ENCODE results near the gene RBMS3. TPM values are rescaled to one million over a fixed set of nuclear protein-coding genes. Genes with fewer than 3 reads are reported as not detected.
"Not testable (repeated sequence)": the region's sequence is repeated elsewhere in the genome, so short reads cannot be mapped to it uniquely, and the experiment has no call there.

Gene RBMS3
- total RNA-seq, 1 donor from 2014 or later = 22.6 TPM

- no peak for DNase-seq (ENCODE audit: low read depth in 2 of 2)
Observed at GRCh38 chr3:29427266-29428103, 146.6 kb downstream of the RBMS3 start.

DNA sequence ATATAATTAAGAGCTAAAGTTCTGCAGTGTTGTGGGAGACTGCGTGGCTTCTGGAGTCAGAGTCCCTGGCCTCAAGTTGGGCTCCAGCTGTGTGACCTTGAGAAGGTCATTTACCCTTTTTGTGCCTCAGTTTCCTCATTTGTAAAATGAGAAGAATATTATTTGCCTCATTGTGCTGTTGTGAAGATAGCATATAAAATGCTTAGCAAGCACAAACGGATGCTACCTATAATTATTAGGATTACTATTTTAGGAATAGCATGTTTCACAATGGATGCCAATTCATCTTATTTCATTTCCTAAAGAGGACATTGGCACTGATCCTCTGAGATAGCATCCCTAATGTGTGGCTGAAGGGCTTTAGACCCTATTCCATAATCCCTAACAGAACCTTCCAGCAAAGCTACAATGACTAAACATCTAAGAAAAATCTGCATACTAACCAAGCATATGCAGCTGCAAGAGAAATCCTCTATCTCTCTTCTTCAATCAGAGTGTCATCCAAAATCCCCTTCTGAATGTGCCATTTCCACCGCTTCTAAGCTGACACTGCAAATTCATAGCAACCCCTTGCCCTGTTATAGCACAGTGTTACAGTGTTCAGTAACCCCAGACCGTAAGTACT is 148.3 kb downstream of the RBMS3 start:
- no peak for DNase-seq (ENCODE audit: low read depth in 2 of 2)

DNA sequence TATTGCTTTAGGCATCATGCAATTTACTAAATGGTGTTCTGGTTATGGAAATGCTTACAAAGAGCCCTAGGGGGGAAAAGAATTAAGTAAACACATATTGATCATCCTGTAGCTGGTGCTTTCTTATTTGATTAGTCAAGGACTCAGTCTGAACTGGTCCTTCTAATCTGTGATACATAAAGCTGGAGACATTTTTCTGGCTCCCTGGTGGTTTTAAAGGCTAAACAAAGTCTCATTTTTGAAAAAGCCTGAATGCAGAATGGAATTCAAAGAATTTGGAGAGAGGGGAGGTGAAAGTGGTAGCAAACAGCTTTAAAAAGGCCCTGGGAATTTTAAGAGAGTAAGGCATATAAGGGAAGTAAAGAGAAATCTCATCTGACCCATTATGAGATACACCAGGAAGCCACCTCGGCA is 149.7 kb downstream of the RBMS3 start:
- DNase-seq (ENCODE audit: low read depth in 2 of 2) = peak in 1 of 2 donors; percentile 25

DNA sequence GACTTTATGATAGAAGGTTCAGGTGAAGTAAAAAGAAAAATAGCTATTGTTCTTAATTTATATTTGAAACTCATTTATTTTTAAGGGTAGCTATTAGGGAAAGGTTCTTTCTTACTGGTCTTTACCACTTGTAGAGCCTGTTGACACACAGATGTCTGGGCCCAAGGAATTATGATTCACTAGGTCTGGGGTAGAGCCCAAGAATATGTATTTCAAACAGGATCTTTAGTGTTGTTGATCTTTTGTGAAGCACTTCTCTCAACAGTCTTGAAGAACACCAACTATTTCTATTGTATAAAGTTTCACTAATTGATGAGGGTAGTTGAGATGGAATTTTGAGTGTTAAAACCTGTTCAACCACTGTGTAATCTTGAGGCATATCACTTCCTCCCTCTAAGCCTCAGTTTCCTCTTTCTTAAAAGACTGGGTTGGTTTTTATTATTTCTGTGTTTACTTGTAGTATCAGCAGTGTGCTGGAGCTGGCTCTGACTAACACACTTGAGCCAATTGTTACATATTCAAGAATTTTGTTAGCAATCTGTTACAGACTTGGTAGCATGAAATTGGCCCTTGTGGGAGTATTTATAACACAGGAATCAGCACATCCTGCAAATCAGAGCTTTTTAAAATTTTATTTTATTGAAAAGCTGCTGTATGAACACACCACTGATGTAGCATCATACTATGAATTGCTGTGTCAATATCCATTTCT is 155.9 kb downstream of the RBMS3 start:
- no peak for DNase-seq (ENCODE audit: low read depth in 2 of 2)

GRCh38 chr3:29438580-29438979 is 157.7 kb downstream of the RBMS3 start:
- DNase-seq (ENCODE audit: low read depth in 2 of 2) = no peak

- DNase-seq (ENCODE audit: low read depth in 2 of 2) = peak; percentile 33 to 37
Observed at GRCh38 chr3:29440413-29441305, 159.8 kb downstream of the RBMS3 start.

DNA sequence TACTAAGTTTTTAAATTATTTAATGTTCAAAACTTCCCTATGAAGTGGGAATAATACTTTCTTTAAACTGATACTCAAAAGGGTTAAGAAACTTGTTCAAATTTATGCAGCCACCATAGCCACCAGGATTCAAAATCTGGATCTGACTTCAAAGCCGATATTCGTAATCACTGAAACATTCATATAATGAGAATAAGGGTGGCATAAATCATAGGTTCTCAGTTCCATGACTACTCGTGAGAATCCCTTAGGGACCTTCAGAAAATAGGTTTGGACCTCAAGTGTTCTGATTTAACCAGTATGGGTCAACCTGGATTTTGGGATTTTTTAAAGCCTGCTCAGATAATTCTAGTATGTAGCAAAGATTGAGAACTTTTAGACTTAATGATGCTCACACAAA is 160.6 kb downstream of the RBMS3 start:
- DNase-seq (ENCODE audit: low read depth in 2 of 2) = no peak

GRCh38 chr3:29447946-29448627 is 167.2 kb downstream of the RBMS3 start:
- DNase-seq (ENCODE audit: low read depth in 2 of 2) = no peak

DNA sequence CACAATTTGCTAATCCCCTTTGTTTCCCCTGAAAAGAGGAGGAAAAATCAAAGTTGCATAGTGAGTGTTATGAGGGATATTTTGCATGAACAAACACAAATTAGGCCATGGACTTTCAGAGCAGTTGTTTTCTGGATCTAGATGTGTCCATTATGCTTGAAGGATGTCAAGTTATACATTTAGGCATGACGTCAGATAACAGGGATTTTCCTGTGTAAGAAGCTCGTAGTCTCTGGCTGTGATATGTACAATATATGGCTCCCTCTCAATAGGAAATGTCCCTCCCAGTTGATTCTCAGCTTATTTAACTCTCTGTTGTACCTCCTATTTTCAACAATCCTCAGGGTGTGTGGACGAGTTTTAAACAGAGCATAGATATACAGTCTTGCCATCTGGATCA is 171.0 kb downstream of the RBMS3 start:
- peak in 1 of 2 donors; percentile 20 for DNase-seq (ENCODE audit: low read depth in 2 of 2)

DNA sequence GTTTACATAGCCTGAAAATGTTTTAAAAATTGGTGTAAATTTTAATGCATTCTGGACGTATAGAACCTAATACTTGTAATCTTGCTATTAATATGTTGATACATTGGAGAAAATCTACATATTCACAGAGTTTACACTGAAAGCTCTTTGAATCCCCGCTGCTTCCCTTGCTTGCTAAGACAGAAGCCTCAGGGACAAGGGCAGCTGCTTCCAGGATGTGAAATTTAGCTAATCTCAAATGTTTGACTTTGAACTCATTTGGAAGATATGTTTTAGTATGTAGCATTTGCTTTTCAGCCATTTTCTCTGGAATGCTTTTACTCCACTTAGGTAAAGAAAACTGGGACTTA is 172.0 kb downstream of the RBMS3 start:
- no peak for DNase-seq (ENCODE audit: low read depth in 2 of 2)

GRCh38 chr3:29453284-29454001 is 172.6 kb downstream of the RBMS3 start:
- peak in 1 of 2 donors; percentile 19 for DNase-seq (ENCODE audit: low read depth in 2 of 2)

DNA sequence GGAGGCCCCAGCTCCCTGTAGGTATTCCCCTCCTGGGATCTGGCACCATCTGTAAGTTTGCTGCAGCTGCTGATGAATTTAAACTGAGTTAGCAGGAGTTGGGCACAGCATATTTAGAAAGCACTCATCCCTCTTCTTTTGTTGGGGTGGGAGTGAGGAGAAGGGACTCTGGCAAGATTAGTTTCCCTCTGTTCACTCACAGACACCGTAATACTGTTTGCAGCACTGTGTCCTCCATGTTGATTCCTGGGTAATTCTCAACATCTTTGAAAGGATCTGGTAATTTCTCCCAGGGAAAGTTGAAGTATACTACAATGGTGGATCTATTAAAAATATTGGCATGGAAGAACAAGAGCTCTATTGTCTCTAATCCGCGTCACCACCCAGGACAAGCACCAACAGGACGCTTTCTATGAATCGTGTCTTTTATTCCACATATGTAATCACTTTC is 173.3 kb downstream of the RBMS3 start:
- no peak for DNase-seq (ENCODE audit: low read depth in 2 of 2)

DNA sequence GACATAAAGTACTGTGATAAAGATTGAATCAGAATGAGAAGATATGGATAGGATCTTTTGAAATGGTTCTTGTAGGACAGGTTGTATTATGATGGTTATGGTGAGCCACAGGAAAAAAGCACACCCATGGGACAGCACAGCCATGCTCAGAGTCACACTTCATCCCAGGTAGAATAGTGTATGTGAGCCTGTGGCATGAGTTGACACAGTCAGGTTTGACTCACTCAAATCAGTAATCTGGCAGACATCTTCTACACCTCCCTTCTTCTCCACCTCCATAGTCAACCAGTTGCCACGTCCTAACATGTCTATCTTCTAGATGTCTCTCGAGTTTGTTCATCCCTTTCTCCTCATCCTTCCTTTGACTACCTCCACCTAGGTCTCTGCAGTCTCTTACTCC is 176.0 kb downstream of the RBMS3 start:
- no peak for DNase-seq (ENCODE audit: low read depth in 2 of 2)

DNA sequence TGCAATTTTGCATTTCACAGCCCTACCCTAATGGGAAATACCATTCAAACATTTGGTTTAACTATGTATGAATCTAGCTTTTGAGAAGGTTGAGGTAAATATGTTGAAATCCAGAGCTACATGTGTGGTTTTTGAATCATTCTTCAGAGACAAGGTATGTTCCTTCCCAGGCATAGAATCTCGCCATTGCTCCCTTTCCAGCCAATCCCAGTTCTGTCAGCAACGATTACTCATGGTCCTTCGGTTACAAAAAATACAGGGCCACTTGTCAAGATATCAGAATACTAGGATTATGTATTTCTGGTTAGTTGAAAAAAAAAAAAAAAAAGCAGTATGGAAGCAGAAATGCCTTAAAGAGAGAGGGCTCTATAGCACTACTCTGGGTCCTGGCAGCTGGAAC is 182.4 kb downstream of the RBMS3 start:
- DNase-seq (ENCODE audit: low read depth in 2 of 2) = no peak

- DNase-seq (ENCODE audit: low read depth in 2 of 2) = no peak
Observed at GRCh38 chr3:29465836-29466235, 185.0 kb downstream of the RBMS3 start.

GRCh38 chr3:29466442-29466841 is 185.6 kb downstream of the RBMS3 start:
- DNase-seq (ENCODE audit: low read depth in 2 of 2) = no peak

DNA sequence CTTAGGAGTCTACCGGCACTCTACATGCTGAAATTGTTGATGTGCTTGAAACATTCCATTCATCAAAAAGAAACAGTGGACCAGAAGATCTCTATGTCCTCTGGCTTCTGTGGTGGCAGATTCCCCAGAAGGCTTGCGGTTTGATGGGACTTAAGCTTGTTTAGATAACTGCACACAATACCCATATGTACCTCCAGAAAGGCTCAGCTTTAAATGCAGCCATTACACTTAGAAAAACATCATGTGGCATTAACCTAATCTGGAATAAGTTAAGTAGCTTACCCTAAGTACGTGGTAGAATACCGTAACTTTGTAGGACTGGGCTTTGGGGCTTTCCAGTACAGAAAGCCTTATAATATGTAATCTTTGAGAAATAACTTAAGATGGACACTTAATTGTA is 187.3 kb downstream of the RBMS3 start:
- DNase-seq (ENCODE audit: low read depth in 2 of 2) = no peak

GRCh38 chr3:29473481-29474170 is 192.8 kb downstream of the RBMS3 start:
- not testable (repeated sequence) for DNase-seq (ENCODE audit: low read depth in 2 of 2)

GRCh38 chr3:29475305-29475840 is 194.5 kb downstream of the RBMS3 start:
- no peak for DNase-seq (ENCODE audit: low read depth in 2 of 2)

Data from lung microvascular endothelial cell (primary cell).